SK-N-SH (cell line): ENCODE data around the gene PBX1. TPM values are rescaled to one million over a fixed set of nuclear protein-coding genes. Genes with fewer than 3 reads are reported as not detected.

Experiments used
- CTCF ChIA-PET: fragments of 300-600, 350-600 bp; formaldehyde crosslinking; extraction: SDS; loops from one replicate; lab custom pipeline; 2021; lab: Yijun Ruan, JAX
- POLR2A ChIA-PET: fragments of 350-600 bp; sonication (Branson Sonifier 250); formaldehyde crosslinking; extraction: SDS; loops from one replicate; lab custom pipeline; 2020; ENCODE audit warnings: antibody characterized with exemption, inconsistent platforms; lab: Yijun Ruan, JAX
- DNase-seq: peaks from one replicate; pipeline ENCODE4 v3.0.0; 2012
- H2AFZ ChIP-seq: fragments of 200-600 bp; sonication (generic); 2 replicates; pipeline ENCODE4 v1.8.1; 2016; ENCODE audit warnings: antibody characterized with exemption, mild to moderate bottlenecking, low read depth
- H3F3A ChIP-seq: fragments of 200-600 bp; sonication (generic); replicated peaks from 2 replicates; pipeline ENCODE3; 2016; ENCODE audit warnings: antibody characterized with exemption, mild to moderate bottlenecking; ENCODE audit not compliant: insufficient read depth
- H3K27ac ChIP-seq, 2 experiments: fragments of 200-500 bp in 1 of 2; fragments of 200-600 bp in 1 of 2; sonication (Bioruptor generic) in 1 of 2; sonication (generic), shearing (Covaris generic) in 1 of 2; 2 replicates each; pipeline versions ENCODE4 v1.5.1 to v1.6.1; 2014 to 2016; ENCODE audit warnings: low read depth in 2 of 2, inconsistent platforms in 1 of 2, low read length in 1 of 2, mild to moderate bottlenecking in 1 of 2, mixed read lengths in 1 of 2
- H3K27me3 ChIP-seq: fragments of 200-600 bp; sonication (generic), shearing (Covaris generic); 2 replicates; pipeline ENCODE4 v1.6.1; 2016; ENCODE audit warnings: mixed run types; ENCODE audit not compliant: insufficient read depth
- H3K36me3 ChIP-seq, 2 experiments: fragments of 200-500 bp in 1 of 2; fragments of 200-600 bp in 1 of 2; sonication (Bioruptor generic) in 1 of 2; sonication (generic) in 1 of 2; replicated peaks in 1 of 2; 2 replicates each; pipeline versions ENCODE3 to v1.5.1; 2014 to 2016; ENCODE audit warnings: low read length in 1 of 2, mild to moderate bottlenecking in 1 of 2; ENCODE audit not compliant: insufficient read depth in 2 of 2, control insufficient read depth in 1 of 2
- H3K4me1 ChIP-seq, 2 experiments: fragments of 200-500 bp in 1 of 2; fragments of 200-600 bp in 1 of 2; sonication (Bioruptor generic) in 1 of 2; sonication (generic), shearing (Covaris generic) in 1 of 2; 2 replicates each; pipeline versions ENCODE4 v1.5.1 to v1.6.1; 2014 to 2016; ENCODE audit warnings: low read depth in 1 of 2, low read length in 1 of 2, mixed run types in 1 of 2; ENCODE audit not compliant: insufficient read depth in 2 of 2, control insufficient read depth in 1 of 2
- H3K4me2 ChIP-seq: fragments of 200-600 bp; sonication (generic), shearing (Covaris generic); 2 replicates; pipeline ENCODE4 v1.6.1; 2017; ENCODE audit warnings: mixed run types
- H3K4me3 ChIP-seq, 2 experiments: fragments of 200-500 bp in 1 of 2; fragments of 200-600 bp in 1 of 2; sonication (Bioruptor generic) in 1 of 2; sonication (generic), shearing (Covaris generic) in 1 of 2; 2 replicates each; pipeline versions ENCODE4 v1.5.1 to v1.8.1; 2014 to 2016; ENCODE audit warnings: low read depth in 2 of 2, inconsistent platforms in 1 of 2, low read length in 1 of 2, mild to moderate bottlenecking in 1 of 2, mixed read lengths in 1 of 2, moderate library complexity in 1 of 2
- H3K79me2 ChIP-seq: fragments of 200-600 bp; sonication (generic); 2 replicates; pipeline ENCODE4 v1.8.1; 2017; ENCODE audit warnings: mild to moderate bottlenecking; ENCODE audit not compliant: insufficient read depth
- H3K9ac ChIP-seq: fragments of 200-600 bp; sonication (generic); 2 replicates; pipeline ENCODE4 v1.6.1; 2017; ENCODE audit warnings: mixed run types
- H3K9me2 ChIP-seq: fragments of 200-600 bp; sonication (generic); 2 replicates; pipeline ENCODE4 v1.6.1; 2017; ENCODE audit warnings: mixed run types
- H3K9me3 ChIP-seq: fragments of 200-600 bp; sonication (generic); 2 replicates; pipeline ENCODE4 v1.6.1; 2017; ENCODE audit warnings: mixed run types, mild to moderate bottlenecking, moderate library complexity
- H4K20me1 ChIP-seq: fragments of 200-600 bp; sonication (generic); 2 replicates; pipeline ENCODE4 v1.6.1; 2017; ENCODE audit warnings: mild to moderate bottlenecking, mixed run types; ENCODE audit not compliant: insufficient read depth
- CHD2 ChIP-seq: fragments of 150-350 bp; IDR thresholded peaks from 2 replicates; pipeline ENCODE4 v1.6.1; 2018; ENCODE audit warnings: low read length; ENCODE audit not compliant: partially characterized antibody
- CTCF ChIP-seq: fragments of 200-600 bp; sonication (generic); IDR thresholded peaks from 2 replicates; pipeline ENCODE4 v1.6.1; 2017; ENCODE audit warnings: antibody characterized with exemption, mild to moderate bottlenecking, moderate library complexity
- ELF1 ChIP-seq: IDR thresholded peaks from 2 replicates; pipeline ENCODE4 v1.4.0; 2012
- EZH2phosphoT487 ChIP-seq: fragments of 200-600 bp; sonication (generic); IDR thresholded peaks from 2 replicates; pipeline ENCODE4 v1.6.1; 2017; ENCODE audit warnings: low read depth, mixed run types, mild to moderate bottlenecking, antibody characterized with exemption, moderate library complexity, borderline replicate concordance
- FOSL2 ChIP-seq: IDR thresholded peaks from 2 replicates; pipeline ENCODE4 v1.4.0; 2012; ENCODE audit warnings: low read depth, mild to moderate bottlenecking, moderate library complexity, borderline replicate concordance
- FOXM1 ChIP-seq: IDR thresholded peaks from 2 replicates; pipeline ENCODE4 v1.4.0; 2012; ENCODE audit warnings: low read depth, mild to moderate bottlenecking
- NFIC ChIP-seq: IDR thresholded peaks from 2 replicates; pipeline ENCODE4 v1.4.0; 2012; ENCODE audit warnings: borderline replicate concordance
- NRF1 ChIP-seq: IDR thresholded peaks from 2 replicates; pipeline ENCODE4 v1.6.1; 2012; ENCODE audit warnings: low read depth, mild to moderate bottlenecking, low read length
- POLR2AphosphoS5 ChIP-seq: IDR thresholded peaks from 2 replicates; pipeline ENCODE4 v1.6.1; 2012; ENCODE audit warnings: low read depth, low read length
- RAD21 ChIP-seq: IDR thresholded peaks from 2 replicates; pipeline ENCODE4 v1.6.1; 2012; ENCODE audit warnings: mild to moderate bottlenecking, low read length
- RFX5 ChIP-seq: IDR thresholded peaks from 2 replicates; pipeline ENCODE4 v1.6.1; 2012; ENCODE audit warnings: mild to moderate bottlenecking, improper control_type of control experiment, low read length
- RXRA ChIP-seq: IDR thresholded peaks from 2 replicates; pipeline ENCODE4 v1.4.0; 2012; ENCODE audit warnings: low read depth, mild to moderate bottlenecking, borderline replicate concordance
- SMC3 ChIP-seq: IDR thresholded peaks from 2 replicates; pipeline ENCODE4 v1.6.1; 2012; ENCODE audit warnings: low read depth, low read length, improper control_type of control experiment
- YY1 ChIP-seq: IDR thresholded peaks from 2 replicates; pipeline ENCODE4 v1.4.0; 2012; ENCODE audit warnings: low read depth, mild to moderate bottlenecking
- ZBTB33 ChIP-seq: IDR thresholded peaks from 2 replicates; pipeline ENCODE4 v1.4.0; 2012; ENCODE audit warnings: low read depth, borderline replicate concordance
- WGBS: methylation state at CpG from one replicate; pipeline ENCODE4 v1.1.6; 2017; ENCODE audit warnings: low lambda C conversion rate; 5-methylcytosine and 5-hydroxymethylcytosine counted together
- polyA plus RNA-seq, 3 experiments: library from polyadenylated mRNA; depleted of rRNA; stranded (reverse); fragments of >200 nt; gene quantifications; 2 replicates each; pipeline ENCODE4 v1.2.3, GENCODE V29; 2012
- TF ChIP-seq, protein P1 (sequence below): IDR thresholded peaks from 2 replicates; pipeline ENCODE4 v1.6.1; 2012; ENCODE audit warnings: mild to moderate bottlenecking, low read depth, low read length, moderate library complexity
- TF ChIP-seq, protein P2 (sequence below): IDR thresholded peaks from 2 replicates; pipeline ENCODE4 v1.4.0; 2012; ENCODE audit warnings: low read depth
- TF ChIP-seq, protein P3 (sequence below): fragments of 150-350 bp; IDR thresholded peaks from 2 replicates; pipeline ENCODE4 v1.6.1; 2017; ENCODE audit warnings: antibody characterized with exemption, low read length, low read depth, borderline replicate concordance

The PBX1 gene
- polyA plus RNA-seq, 1 of the 3 experiments (the other 2 are of a cell fraction): 27.0 TPM

DNA sequence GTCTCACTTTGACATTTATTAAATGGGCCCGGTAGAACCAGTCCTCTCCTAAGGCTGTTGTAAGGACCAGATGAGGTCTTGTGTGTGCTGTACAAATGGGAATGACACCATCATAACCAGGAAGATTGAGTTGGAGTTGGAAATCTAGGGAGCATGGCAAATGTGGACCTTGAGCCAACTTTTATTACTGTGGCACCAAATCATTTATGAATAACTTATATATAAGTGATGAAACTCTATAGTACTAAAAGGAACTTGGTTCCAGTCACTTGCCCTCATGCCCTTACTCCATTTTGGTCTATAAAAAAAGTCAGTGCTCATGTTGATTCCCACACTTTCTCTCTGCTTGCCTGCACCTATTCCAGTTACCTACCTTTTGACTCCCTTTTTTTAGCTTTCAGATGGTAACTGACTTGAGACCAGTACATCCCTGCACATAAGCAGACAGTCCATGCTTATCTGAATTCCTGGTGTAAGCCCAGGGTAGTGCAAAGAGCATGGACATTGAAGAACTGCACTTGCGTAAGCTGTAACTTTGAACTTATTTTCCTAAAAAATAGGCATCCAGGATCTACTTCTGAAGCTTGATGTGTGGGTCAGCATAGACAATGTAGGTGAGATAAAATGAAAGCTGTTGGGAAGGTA lies 210.6 kb downstream of the PBX1 start:
- Histone ChIP-seq H3K27me3 (no peaks in the 10 kb centered on the region), H3K4me1 (peaks cover 44 to 63% of the 10 kb centered on the region in 2 experiments), H3K9me3 (no peaks in the 10 kb centered on the region), H3F3A (peaks cover 56% of the 10 kb centered on the region), H4K20me1 (no peaks in the 10 kb centered on the region), H3K27ac (no peak overlapping the region), H3K9ac (no peak overlapping the region), H2AFZ (no peak overlapping the region), H3K9me2 (no peaks in the 10 kb centered on the region), H3K4me3 (no peak overlapping the region), H3K79me2 (peaks cover 3% of the 10 kb centered on the region; the same call in 1 of the 2 replicates), H3K36me3 (no peaks in the 10 kb centered on the region), H3K4me2 (no peak overlapping the region)
- TF ChIP-seq NRF1 (no peak), EZH2phosphoT487 (no peak), RFX5 (no peak), ZBTB33 (no peak), FOXM1 (no peak), NFIC (no peak)
- TF ChIP-seq, protein P1, sequence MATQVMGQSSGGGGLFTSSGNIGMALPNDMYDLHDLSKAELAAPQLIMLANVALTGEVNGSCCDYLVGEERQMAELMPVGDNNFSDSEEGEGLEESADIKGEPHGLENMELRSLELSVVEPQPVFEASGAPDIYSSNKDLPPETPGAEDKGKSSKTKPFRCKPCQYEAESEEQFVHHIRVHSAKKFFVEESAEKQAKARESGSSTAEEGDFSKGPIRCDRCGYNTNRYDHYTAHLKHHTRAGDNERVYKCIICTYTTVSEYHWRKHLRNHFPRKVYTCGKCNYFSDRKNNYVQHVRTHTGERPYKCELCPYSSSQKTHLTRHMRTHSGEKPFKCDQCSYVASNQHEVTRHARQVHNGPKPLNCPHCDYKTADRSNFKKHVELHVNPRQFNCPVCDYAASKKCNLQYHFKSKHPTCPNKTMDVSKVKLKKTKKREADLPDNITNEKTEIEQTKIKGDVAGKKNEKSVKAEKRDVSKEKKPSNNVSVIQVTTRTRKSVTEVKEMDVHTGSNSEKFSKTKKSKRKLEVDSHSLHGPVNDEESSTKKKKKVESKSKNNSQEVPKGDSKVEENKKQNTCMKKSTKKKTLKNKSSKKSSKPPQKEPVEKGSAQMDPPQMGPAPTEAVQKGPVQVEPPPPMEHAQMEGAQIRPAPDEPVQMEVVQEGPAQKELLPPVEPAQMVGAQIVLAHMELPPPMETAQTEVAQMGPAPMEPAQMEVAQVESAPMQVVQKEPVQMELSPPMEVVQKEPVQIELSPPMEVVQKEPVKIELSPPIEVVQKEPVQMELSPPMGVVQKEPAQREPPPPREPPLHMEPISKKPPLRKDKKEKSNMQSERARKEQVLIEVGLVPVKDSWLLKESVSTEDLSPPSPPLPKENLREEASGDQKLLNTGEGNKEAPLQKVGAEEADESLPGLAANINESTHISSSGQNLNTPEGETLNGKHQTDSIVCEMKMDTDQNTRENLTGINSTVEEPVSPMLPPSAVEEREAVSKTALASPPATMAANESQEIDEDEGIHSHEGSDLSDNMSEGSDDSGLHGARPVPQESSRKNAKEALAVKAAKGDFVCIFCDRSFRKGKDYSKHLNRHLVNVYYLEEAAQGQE: no peak
- TF ChIP-seq, protein P2, sequence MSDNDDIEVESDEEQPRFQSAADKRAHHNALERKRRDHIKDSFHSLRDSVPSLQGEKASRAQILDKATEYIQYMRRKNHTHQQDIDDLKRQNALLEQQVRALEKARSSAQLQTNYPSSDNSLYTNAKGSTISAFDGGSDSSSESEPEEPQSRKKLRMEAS: no peak
- POLR2A ChIA-PET: no interaction called here
- 92% methylated on average over 2 of the region's 2 CpGs for WGBS
- CTCF ChIA-PET: interaction anchor here (0.7 to 1.4 kb wide), 2 partner anchors 9 to 18 kb away, joined by 3 to 5 read pairs; no protein-coding TSS in a partner anchor
- no peak for DNase-seq

- WGBS: 86% methylated on average over 2 of the region's 2 CpGs
- Histone ChIP-seq H3K4me2 (no peak overlapping the region), H4K20me1 (no peaks in the 10 kb centered on the region), H3K9me2 (no peaks in the 10 kb centered on the region), H3K9ac (no peak overlapping the region), H3F3A (peaks cover 51% of the 10 kb centered on the region), H3K36me3 (no peaks in the 10 kb centered on the region), H3K9me3 (no peaks in the 10 kb centered on the region), H3K27me3 (no peaks in the 10 kb centered on the region), H3K4me1 (peaks cover 48 to 61% of the 10 kb centered on the region in 2 experiments), H3K27ac (no peak overlapping the region), H3K79me2 (no peaks in the 10 kb centered on the region), H3K4me3 (no peak overlapping the region), H2AFZ (no peak overlapping the region)
- no peak for DNase-seq
- ChIA-PET POLR2A (no interaction called here), CTCF (interaction anchor here (1.4 kb wide), 1 partner anchor 17 kb away, joined by 3 read pairs; no protein-coding TSS in a partner anchor)
- TF ChIP-seq RAD21 (no peak), CHD2 (no peak), FOSL2 (no peak), NRF1 (no peak), POLR2AphosphoS5 (no peak), SMC3 (no peak), ELF1 (no peak), CTCF (no peak), RFX5 (no peak), YY1 (no peak), RXRA (no peak)
- TF ChIP-seq, protein P3, sequence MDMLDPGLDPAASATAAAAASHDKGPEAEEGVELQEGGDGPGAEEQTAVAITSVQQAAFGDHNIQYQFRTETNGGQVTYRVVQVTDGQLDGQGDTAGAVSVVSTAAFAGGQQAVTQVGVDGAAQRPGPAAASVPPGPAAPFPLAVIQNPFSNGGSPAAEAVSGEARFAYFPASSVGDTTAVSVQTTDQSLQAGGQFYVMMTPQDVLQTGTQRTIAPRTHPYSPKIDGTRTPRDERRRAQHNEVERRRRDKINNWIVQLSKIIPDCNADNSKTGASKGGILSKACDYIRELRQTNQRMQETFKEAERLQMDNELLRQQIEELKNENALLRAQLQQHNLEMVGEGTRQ: no peak
These were observed 211.1 kb downstream of the PBX1 start for GRCh38 chr1:164770131-164770529.
